HG03159 (cell line): Measurements from ENCODE around the gene CLDN2.
"Not testable (repeated sequence)": the region's sequence is repeated elsewhere in the genome, so short reads cannot be mapped to it uniquely, and the experiment has no call there.

Experiments
- ATAC-seq: cut with Tn5 transposase; IDR thresholded peaks from one replicate; pipeline ENCODE4 v1.9.1; 2021; ENCODE audit warnings: mild to moderate bottlenecking, moderate library complexity; ENCODE audit not compliant: unreplicated experiment

Gene CLDN2

GRCh38 chrX:106955004-106955772 is 35.0 kb downstream of the CLDN2 start:
- no peak for ATAC-seq

DNA sequence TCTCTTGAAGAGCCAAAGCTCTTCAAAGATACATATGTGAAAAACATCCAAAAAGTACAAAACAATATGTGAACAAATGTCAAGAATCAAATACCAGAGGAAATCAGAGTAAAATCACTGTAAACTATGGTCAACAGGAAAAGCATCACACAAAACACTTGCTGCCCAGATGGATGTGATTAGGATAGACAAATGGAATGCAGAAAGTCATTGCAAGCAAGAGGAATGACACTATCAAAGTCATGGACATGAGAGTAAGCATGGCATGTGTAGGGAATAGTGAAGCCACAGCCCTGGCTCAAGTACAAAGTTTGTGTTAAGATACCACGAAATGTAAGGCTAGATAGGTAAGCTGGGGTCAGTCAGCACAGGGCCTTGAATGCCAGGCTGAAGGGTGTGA is 37.7 kb downstream of the CLDN2 start:
- ATAC-seq: no peak

DNA sequence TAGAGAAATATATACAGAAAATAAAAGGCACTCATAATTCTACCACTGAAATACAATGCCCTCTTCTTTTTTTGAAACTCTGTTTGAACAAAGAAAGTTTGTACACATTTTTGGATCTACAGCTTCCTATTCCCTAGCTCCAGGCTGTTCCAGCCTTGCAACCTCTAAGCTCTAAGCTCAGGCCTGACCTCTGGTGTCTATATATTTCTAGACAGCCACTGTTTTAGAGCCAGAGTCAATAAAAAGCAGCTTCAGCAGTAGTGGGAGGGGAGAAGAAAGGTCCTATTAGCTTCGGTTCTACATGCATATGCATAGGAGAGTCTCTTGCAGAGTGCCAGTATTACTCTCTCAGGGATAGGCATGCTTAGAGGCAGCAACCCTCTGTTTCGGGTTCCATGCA is 39.7 kb downstream of the CLDN2 start:
- no peak for ATAC-seq

GRCh38 chrX:106963111-106963510 is 42.9 kb downstream of the CLDN2 start:
- no peak for ATAC-seq

DNA sequence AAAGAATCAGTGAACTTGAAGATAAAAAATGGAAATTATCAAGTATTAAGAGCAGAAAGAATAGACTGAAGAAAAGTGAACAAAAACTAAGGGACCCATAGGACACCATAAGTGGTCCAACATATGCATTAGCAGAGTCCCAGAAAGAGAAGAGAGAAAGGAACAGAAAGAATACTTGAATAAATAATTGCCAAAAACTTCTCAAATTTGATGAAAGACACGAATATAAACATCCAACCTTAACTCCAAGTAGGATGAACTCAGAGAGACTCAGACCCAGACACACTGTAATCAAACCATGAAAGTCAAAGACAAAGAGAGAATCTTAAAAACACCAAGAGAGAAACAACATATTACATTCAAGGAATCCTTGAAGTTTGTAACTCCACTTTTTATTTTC is 44.1 kb downstream of the CLDN2 start:
- ATAC-seq: no peak

- not testable (repeated sequence) for ATAC-seq
Observed at GRCh38 chrX:106966547-106966946, 46.3 kb downstream of the CLDN2 start.

DNA sequence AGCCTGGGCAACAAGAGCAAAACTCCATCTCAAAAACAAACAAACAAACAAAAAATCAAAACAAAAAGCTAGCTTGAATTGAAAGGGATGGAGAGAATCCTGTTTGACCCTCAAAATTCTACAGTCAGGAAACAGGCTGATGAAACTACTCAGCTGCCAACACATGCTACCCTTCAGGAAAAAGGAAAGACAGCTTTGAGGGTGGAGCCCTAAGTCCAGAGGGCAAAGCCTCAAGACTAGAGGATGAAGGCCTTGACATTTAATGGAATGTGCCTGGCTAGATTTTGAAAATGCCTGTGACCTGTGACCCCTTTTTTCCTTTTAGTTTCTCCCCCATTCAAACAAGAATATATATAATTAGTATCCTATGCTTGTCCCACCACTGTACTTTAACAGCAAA is 52.7 kb downstream of the CLDN2 start:
- ATAC-seq: no peak

- ATAC-seq: no peak
Observed at GRCh38 chrX:106973433-106974149, 53.4 kb downstream of the CLDN2 start.

DNA sequence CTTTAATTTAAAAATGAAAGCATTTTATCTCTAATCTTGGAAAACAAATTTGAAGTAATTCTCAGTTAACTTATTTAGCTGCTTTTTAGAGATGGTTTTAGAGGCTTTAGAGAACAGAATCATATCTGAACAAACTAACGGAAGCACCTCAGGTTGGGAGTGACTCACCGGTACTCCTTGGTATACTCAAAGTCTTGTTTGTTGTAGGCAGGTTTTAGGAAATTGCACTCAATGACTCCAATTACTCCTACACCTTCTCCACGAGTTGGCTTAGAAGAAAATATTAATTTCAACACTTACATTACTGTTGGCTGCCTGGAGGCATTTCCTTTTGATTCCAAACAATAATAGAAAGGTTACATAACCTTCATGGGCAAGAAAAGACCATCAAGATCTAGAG is 56.2 kb downstream of the CLDN2 start:
- ATAC-seq: no peak
